CD4-positive, alpha-beta T cell treated with Interleukin-10 for 1 hour (primary cell): ENCODE results near the gene GUCA2B.

ENCODE experiments used
- DNase-seq: peaks from one replicate; pipeline ENCODE4 v3.0.0-alpha.2; 2020

GUCA2B gene

GRCh38 chr1:42168391-42168670 is 15.1 kb downstream of the GUCA2B start:
- no peak for DNase-seq

GRCh38 chr1:42168763-42169162 is 15.6 kb downstream of the GUCA2B start:
- no peak for DNase-seq

DNA sequence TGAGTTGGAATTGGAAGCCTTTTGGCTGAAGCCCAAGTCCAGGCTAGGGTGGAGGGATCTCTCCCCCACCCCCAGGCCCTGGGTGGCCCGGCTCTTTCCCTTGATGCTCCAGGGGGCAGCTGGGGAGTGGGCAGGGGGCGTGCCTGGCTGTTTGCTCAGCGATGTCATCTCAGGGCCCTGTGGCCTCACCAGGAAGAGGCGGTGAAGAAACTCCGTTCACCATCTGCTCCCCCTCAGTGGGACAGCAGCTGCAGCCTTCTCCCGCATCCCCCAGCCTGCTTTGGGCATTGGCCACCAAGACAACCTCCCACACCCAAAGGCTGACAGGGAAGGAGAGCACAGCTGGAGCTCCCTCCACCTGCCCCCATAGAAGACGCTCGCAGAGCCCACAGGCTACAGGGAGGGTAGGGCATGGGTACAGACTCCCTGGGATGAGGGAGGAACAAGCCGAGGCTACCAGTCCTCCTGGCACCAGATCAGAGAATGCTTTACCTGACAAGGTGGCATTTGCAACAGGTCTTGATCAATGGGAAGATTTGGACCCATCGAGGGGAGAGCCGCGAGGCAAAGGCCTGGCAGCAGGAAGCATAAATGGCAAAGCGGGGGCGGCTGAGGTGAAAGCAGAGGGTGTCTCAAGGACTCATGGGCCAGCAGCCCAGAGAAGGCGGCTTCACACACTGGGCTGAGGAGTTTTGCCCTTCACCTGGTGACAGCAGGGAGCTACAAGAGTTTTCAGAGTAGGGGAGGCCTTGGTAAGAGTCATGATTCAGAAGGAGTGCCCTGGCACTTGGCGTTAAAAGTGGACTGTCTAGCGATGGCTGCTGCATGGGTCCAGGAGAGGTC is 17.8 kb downstream of the GUCA2B start:
- DNase-seq = no peak

DNA sequence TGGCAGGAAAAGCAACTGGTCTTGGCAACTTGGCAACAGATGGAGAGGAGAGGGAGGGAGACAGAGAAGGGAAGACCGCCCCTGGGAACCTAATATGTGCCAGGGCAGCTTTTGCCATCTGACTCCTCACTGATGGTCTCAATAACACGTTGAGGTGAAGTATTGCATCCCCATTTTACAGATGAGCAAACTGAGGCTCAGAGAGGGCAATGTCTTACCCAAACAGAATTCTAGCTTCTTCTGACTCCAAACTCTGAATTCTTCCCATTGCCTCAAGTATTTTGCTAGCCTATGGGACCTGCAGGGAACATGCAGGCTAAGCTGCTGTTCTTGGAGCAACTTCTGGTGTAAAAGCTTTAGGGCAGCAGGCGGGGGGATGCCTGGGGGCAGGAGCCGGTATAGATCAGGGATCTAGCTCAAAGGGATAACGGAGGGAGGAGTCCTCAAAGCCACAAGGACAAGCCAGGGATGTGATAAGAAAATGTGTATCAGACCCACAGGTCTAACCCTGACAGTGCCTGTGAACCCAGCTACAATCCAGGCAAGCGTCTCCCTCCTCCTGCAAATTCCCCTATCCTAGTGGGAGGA is 18.6 kb downstream of the GUCA2B start:
- no peak for DNase-seq

GRCh38 chr1:42172381-42173133 is 19.3 kb downstream of the GUCA2B start:
- no peak for DNase-seq

DNA sequence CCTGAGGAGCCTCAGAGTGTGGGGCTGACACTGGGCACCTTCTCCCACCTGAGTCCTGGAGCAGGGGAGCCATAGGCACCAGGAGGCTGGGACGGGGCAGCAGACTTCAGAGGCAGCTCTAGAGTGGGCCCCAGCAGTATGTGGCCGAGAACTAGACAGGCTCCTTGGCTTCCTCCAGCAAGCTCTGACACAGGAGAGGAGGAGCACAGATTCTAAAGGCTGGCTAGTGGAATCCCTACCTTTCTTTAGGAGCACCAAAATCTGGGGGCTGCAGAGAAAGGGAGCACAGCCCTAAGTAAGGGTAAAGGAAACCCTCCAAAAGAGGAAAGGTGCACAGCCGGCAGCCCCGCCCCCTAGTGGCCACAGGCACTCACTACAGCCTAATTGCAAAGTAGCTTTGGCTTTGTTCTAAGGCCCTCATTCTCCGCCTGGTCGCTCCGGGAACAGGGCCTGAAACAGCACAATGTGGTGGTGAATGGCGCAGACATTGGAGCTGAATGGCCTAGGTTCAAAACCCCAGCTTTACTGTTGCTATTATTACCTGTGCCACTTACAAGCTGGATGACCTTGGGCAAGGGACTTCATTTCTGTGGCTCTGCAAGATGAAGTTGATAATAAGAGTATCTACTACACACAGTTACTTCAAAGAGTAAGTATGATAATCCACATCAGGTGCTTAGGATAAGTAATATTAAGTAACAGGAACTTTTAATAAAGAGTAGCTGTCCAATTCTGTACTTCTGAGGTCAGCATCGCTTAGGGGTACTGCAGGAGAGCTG is 20.1 kb downstream of the GUCA2B start:
- peak; percentile 60 for DNase-seq

DNA sequence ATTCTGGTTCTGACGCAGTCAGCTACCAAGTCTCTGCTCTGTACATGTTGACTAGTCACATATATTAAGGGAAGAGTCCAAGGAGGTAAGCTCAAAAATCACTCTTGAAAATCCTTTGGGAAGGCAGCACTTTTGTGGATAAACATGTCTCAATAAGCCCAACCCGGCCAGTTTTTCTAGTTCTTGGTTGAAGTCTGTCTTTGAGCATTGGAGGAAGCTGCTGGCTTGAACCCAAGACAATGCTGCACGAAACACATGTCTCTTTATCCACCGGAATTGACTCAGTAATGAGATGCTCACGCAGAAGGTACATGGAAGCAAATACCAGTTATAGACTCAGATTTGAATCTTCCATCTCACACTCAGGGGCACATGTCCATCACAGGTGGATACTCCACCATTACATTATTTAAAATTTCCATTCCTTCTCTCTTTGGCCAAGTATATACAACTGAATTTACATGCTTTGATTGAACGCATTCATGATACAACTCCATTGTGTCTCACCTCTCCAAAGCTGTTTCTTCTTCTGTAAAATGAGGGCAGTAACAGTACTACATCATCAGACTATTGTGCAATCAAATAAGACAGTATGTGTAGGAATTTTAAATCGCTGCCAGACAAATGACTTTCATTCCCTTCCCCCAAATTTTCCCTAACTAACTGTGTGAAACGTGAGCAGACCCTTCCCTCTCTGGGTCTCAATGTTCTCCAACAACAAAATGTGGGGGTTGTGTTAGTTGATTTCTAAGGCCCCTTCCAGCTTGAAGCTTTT is 20.9 kb downstream of the GUCA2B start:
- DNase-seq = no peak

DNA sequence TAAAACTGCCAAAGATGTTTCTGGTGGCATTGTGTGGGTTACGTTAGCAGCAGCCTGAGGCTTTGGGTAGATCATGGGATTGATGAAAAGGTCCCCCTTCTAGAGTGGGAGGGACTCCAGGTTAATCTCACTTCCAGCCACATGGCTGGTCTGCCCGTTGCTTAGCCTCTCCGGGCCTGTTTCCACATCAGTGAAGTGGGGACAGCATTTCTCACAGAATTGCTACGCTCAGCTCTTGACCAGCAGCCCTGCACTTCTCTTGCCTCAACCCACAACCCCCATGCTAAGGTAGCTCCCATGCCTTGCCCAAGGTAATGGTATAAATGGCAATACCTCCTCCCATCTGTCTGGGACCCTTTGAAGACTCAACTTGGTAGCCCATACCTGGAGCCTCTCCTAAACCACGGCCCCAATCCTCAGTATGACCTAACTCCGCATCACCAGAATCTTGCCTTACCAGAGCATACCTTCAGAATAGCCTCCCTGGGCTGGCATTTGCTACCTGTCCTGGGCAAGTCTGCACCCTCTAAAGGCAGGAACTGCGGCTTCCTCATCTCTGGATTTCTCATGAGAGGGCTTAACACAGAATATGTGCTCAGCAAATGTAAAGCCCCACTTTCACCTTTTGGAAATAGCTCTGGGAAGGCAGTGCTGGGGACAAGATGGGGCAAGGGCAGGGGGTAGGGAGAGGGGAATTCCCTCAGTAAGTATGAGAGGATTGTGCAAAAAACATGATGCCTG is 22.3 kb downstream of the GUCA2B start:
- no peak for DNase-seq

- DNase-seq = peak; percentile 32
Measured at GRCh38 chr1:42176902-42177519, 23.8 kb downstream of the GUCA2B start.

DNA sequence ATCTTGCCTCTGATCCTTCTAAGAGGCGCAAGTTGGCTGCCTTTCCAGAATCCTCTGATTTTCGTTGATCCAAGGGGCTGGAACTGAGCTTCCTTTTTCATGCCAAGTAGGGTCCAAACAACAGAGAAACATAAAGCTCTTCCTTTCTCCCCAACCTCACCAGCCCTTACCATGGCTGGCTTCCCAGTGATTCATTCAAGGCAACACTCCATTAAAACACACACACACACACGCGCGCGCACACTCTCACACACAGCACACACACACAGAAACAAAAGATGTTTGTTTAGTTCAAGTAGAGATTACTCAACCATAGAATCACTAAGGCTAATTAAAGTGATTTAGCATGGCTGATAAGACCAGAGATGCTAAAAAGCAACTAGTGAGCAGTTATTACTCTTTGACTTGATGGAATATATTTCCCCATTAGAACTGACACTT is 24.4 kb downstream of the GUCA2B start:
- DNase-seq = no peak

DNA sequence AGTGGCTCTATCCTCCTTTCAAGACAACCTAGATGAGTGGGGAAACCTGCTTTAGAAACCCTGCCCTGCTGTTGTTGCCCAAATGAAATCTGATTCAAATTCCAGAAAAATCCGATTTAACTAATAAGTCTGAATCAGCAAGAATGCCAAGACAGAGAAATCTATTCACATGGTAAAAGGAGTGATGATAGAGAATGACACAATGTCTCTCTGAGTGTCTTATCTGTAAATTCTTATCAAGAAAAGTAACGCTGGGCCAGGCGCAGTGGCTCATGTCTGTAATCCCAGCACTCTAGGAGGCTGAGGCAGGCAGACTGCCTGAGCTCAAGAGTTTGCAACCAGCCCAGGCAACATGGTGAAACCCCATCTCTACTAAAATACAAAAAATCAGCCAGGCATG is 25.0 kb downstream of the GUCA2B start:
- DNase-seq = no peak

- DNase-seq = no peak
Measured at GRCh38 chr1:42179275-42179674, 26.1 kb downstream of the GUCA2B start.

DNA sequence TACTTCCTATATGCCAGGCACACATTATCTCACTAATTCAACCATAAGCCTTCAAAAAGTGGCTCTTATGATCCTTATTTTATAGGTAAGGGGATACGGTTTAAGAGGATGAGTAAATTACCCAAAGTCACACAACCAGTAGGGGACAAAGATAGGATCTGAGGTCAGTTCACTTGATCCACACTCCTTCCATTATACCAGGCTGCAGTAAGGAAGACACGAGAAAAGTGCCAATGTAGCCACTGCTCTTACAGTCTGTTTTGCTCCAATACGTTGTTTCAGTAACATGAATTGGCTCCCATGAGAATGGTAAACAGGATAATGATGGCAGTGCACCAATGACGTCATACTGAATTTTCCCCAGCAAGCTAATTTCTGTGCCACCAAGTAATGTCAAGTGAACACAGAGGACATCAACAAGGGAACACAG is 26.7 kb downstream of the GUCA2B start:
- no peak for DNase-seq

GRCh38 chr1:42181687-42182086 is 28.5 kb downstream of the GUCA2B start:
- no peak for DNase-seq

- DNase-seq = no peak
Measured at GRCh38 chr1:42183210-42183956, 30.2 kb downstream of the GUCA2B start.

DNA sequence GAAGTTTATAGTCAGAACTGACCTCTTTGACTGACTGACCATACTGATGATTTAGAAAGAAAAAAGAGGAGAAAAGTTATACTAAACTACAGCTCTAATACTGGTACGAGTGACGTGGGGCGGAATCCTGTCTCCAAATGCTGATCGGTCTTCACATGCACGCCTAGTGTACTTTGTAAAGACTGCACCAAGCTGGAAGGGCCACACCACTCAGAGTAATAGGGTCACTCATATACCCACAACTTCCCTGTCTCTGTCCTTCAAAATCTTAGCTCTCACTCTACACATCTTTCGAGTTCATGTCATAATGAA is 30.7 kb downstream of the GUCA2B start:
- DNase-seq = no peak

GRCh38 chr1:42184616-42185015 is 31.4 kb downstream of the GUCA2B start:
- no peak for DNase-seq

DNA sequence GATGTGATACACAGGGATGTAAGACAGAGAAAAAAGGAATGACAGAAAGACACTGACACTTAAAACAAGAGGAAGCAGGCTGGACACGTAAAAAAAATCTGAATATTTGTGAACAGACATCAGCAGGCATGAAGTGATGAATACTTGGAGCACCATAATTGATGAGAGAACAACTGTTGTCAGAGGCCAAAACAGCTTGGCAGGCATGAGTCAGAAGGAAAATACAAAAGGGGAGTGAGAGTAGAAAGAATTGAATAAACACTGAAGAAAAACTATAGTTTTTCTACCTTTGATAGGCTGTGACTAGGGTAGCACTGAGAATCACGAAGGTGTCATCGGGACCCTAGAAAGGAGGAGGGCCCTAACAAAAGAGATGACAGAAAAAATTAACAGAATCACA is 32.9 kb downstream of the GUCA2B start:
- DNase-seq = no peak

DNA sequence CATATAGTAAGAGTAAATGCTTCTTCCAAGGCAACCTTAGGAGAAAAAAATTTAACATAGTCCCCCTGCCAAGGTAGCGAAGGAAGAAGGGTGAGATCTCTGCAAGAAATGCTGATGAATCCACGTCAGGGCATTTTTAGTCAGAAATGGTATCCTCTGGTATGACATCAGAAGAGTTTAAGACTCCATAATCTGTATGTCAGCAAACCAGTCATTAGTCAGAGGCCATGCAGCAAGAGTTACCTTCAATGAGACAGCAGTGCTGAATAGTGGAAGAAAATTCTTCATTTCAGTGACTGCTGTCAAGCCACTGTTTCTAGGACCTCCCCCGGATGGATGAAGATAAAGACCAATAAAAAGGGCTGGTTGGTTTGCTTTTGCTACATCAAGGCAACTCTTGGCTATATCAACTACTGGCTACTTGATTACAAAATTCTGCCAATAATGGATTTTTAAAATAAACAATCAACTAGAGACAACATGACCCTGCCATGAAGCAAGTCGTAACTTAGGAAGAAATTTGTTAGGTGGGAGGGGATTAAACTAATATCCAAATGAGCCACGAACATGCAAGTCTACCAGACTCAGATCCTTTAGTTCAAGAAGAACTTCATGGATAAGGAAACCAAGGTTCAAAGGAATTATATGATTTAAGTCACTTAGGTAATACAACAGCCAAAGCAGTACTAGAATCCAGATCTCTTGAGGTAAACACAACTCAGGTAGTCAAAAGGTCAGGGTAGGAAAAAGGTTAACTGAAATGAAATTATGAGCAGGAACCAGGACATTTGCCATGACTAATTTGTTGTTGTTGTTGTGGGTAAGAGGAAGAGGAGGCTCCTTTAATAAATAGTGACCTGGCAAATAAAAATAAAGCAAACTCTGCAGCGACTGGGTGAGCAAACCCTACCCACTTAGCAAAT is 37.0 kb downstream of the GUCA2B start:
- no peak for DNase-seq

GRCh38 chr1:42191319-42191718 is 38.1 kb downstream of the GUCA2B start:
- no peak for DNase-seq
